Sigmoid colon (tissue), 7 donors: ENCODE measurements around the gene IQGAP2. TPM values are rescaled to one million over a fixed set of nuclear protein-coding genes. Genes with fewer than 3 reads are reported as not detected.
"Not testable (repeated sequence)": the region's sequence is repeated elsewhere in the genome, so short reads cannot be mapped to it uniquely, and the experiment has no call there.

Experiments
- DNase-seq: peaks from one replicate; pipeline ENCODE4 v3.0.0-alpha.2; 2019
- H3K27ac ChIP-seq, 4 donors: fragments of 200-600 bp; sonication (generic); one replicate each; pipeline ENCODE4 v1.5.1; 2016 to 2019; ENCODE audit warnings: mild to moderate bottlenecking in 1 of 4
- H3K27me3 ChIP-seq, 3 donors: fragments of 200-600 bp; sonication (generic); one replicate each; pipeline ENCODE4 v1.5.1; 2019; ENCODE audit warnings: mild to moderate bottlenecking in 1 of 3
- H3K36me3 ChIP-seq, 4 donors: fragments of 200-600 bp; sonication (generic); one replicate each; pipeline ENCODE4 v1.5.1; 2016 to 2019
- H3K4me1 ChIP-seq, 4 donors: fragments of 200-600 bp; sonication (generic); one replicate each; pipeline ENCODE4 v1.5.1; 2017 to 2019
- H3K4me3 ChIP-seq, 4 donors: fragments of 200-600 bp; sonication (generic); one replicate each; pipeline ENCODE4 v1.5.1; 2017 to 2019; ENCODE audit warnings: mild to moderate bottlenecking in 2 of 4, moderate library complexity in 1 of 4
- H3K9me3 ChIP-seq, 4 donors: fragments of 200-600 bp in 3 of 4; sonication (generic) in 3 of 4; one replicate each; pipeline versions ENCODE4 v1.5.1 to v1.6.1; 2013 to 2019
- CTCF ChIP-seq, 4 experiments: fragments of 450-650 bp in 3 of 4; fragments of 200-600 bp in 1 of 4; IDR thresholded peaks; one replicate each; pipeline ENCODE4 v1.5.1; 2016 to 2019; ENCODE audit warnings: antibody characterized with exemption in 4 of 4, mild to moderate bottlenecking in 3 of 4, moderate library complexity in 2 of 4
- EP300 ChIP-seq, 4 donors: sonication (generic); formaldehyde crosslinking; IDR thresholded peaks; one replicate each; pipeline ENCODE4 v1.6.1; 2017; ENCODE audit warnings: antibody characterized with exemption in 4 of 4
- POLR2A ChIP-seq, 2 donors: fragments of 450-650 bp; IDR thresholded peaks; one replicate each; pipeline ENCODE4 v1.6.1; 2016; ENCODE audit warnings: antibody characterized with exemption in 2 of 2, mild to moderate bottlenecking in 2 of 2, moderate library complexity in 2 of 2
- POLR2AphosphoS5 ChIP-seq, 4 donors: sonication (generic); formaldehyde crosslinking; IDR thresholded peaks; one replicate each; pipeline ENCODE4 v1.6.1; 2017; ENCODE audit warnings: antibody characterized with exemption in 4 of 4
- WGBS, 2 donors: extraction: QIAGEN DNeasy Blood & Tissue Kit; methylation state at CpG; one replicate each; pipeline ENCODE4 v1.1.7; 2013; 5-methylcytosine and 5-hydroxymethylcytosine counted together
- intact Hi-C: fragments of 100-400 bp; cut with DNase I; formaldehyde crosslinking; loops from one replicate; pipeline ENCODE4 v1.15.1; 2023
- polyA plus RNA-seq, 3 donors: library from polyadenylated mRNA; stranded (reverse); fragments of 200-250 nt; gene quantifications; one replicate each; pipeline ENCODE4 v1.2.3, GENCODE V29; 2013
- total RNA-seq, 4 donors: library from RNA; depleted of rRNA; stranded (reverse); fragments of >200 nt; gene quantifications; one replicate each; pipeline ENCODE4 v1.1.0, GENCODE V29; 2016
- donor health status: healthy with polysubstance abuse.
- donor health status: Bipolar disorder and iron deficiency.
- donor health status: healthy.

IQGAP2 gene
- total and polyA plus RNA-seq, 7 donors: 15.0 to 85.3 (median 24.6) TPM

- WGBS, 2 donors: 82 to 86% methylated on average over 12 of the region's 12 CpGs
- DNase-seq: no peak
- Histone ChIP-seq H3K27ac (no peak overlapping the region), H3K9me3 (no peaks in the 10 kb centered on the region), H3K27me3 (no peaks in the 10 kb centered on the region), H3K36me3 (no peaks in the 10 kb centered on the region), H3K4me1 (no peaks in the 10 kb centered on the region), H3K4me3 (no peak overlapping the region)
- TF ChIP-seq CTCF (IDR thresholded peaks at IDR 0.05) (no peak), POLR2A (IDR thresholded peaks at IDR 0.05) (no peak), POLR2AphosphoS5 (IDR thresholded peaks at IDR 0.05) (no peak), EP300 (IDR thresholded peaks at IDR 0.05) (no peak)
- intact Hi-C loops: no loop called here
Observed at GRCh38 chr5:76425928-76426804, 23.1 kb downstream of the IQGAP2 start.

GRCh38 chr5:76427206-76428140, 24.4 kb downstream of the IQGAP2 start:
- H3K36me3 ChIP-seq: no peaks in the 10 kb centered on the region
- no peak overlapping the region for H3K27ac ChIP-seq
- no peak overlapping the region for H3K4me3 ChIP-seq
- no peak for TF ChIP-seq POLR2AphosphoS5 (IDR thresholded peaks at IDR 0.05)
- TF ChIP-seq POLR2A (IDR thresholded peaks at IDR 0.05): no peak
- no peak for TF ChIP-seq CTCF (IDR thresholded peaks at IDR 0.05)
- no peak for TF ChIP-seq EP300 (IDR thresholded peaks at IDR 0.05)
- no peaks in the 10 kb centered on the region for H3K9me3 ChIP-seq
- 91 to 93% methylated on average over 14 of the region's 14 CpGs for WGBS, 2 donors
- H3K4me1 ChIP-seq: no peaks in the 10 kb centered on the region
- H3K27me3 ChIP-seq: no peaks in the 10 kb centered on the region
- intact Hi-C loops: no loop called here
- DNase-seq: no peak

- H3K9me3 ChIP-seq, H3K4me3 ChIP-seq, DNase-seq, H3K27ac ChIP-seq, H3K27me3 ChIP-seq, H3K4me1 ChIP-seq, intact Hi-C loops, H3K36me3 ChIP-seq: not testable (repeated sequence)
- WGBS, 2 donors: 88 to 97% methylated on average over 6 of the region's 6 CpGs
Observed at GRCh38 chr5:76428550-76428949, 25.5 kb downstream of the IQGAP2 start.

- intact Hi-C loops: no loop called here
- no peaks in the 10 kb centered on the region for H3K36me3 ChIP-seq
- no peak overlapping the region for H3K4me3 ChIP-seq
- no peaks in the 10 kb centered on the region for H3K9me3 ChIP-seq
- no peak overlapping the region for H3K27ac ChIP-seq
- 76 to 81% methylated on average over 1 of the region's 1 CpG for WGBS, 2 donors
- TF ChIP-seq CTCF (IDR thresholded peaks at IDR 0.05) (no peak), POLR2A (IDR thresholded peaks at IDR 0.05) (no peak)
- no peaks in the 10 kb centered on the region for H3K4me1 ChIP-seq
- no peaks in the 10 kb centered on the region for H3K27me3 ChIP-seq
- DNase-seq: no peak
Observed at GRCh38 chr5:76433261-76433660, 30.2 kb downstream of the IQGAP2 start.

GRCh38 chr5:76437507-76437906, 34.4 kb downstream of the IQGAP2 start:
- H3K27ac ChIP-seq, DNase-seq, H3K4me3 ChIP-seq, intact Hi-C loops, H3K9me3 ChIP-seq, H3K27me3 ChIP-seq, H3K4me1 ChIP-seq, H3K36me3 ChIP-seq: not testable (repeated sequence)
- 87 to 95% methylated on average over 3 of the region's 3 CpGs for WGBS, 2 donors
